Stomach (tissue), 9 donors: Measurements from ENCODE around the gene FOLR1. TPM values are rescaled to one million over a fixed set of nuclear protein-coding genes. Genes with fewer than 3 reads are reported as not detected.
A peak's percentile ranks its signal among the peaks of the same experiment; 100 is the strongest.

Experiments used
- DNase-seq, 2 donors: peaks; one replicate each; pipeline versions ENCODE4 v3.0.0 to v3.0.0-alpha.2; 2013 to 2019
- H3K27ac ChIP-seq, 5 donors: fragments of 200-600 bp in 4 of 5; sonication (generic) in 4 of 5; one replicate each; pipeline ENCODE4 v1.5.1; 2013 to 2019; ENCODE audit warnings: mild to moderate bottlenecking in 1 of 5, moderate library complexity in 1 of 5
- H3K27me3 ChIP-seq, 3 donors: fragments of 200-600 bp; sonication (generic); one replicate each; pipeline ENCODE4 v1.5.1; 2017 to 2019; ENCODE audit warnings: mixed run types in 1 of 3
- H3K36me3 ChIP-seq, 4 donors: fragments of 200-600 bp; sonication (generic); 1 replicate in 3 of 4; 2 replicates in 1 of 4; pipeline ENCODE4 v1.5.1; 2016 to 2019
- H3K4me1 ChIP-seq, 4 donors: fragments of 200-600 bp; sonication (generic); one replicate each; pipeline ENCODE4 v1.5.1; 2016 to 2019
- H3K4me3 ChIP-seq, 4 donors: fragments of 200-600 bp; sonication (generic) in 3 of 4; one replicate each; pipeline ENCODE4 v1.5.1; 2016 to 2019; ENCODE audit warnings: mild to moderate bottlenecking in 1 of 4
- H3K9me3 ChIP-seq, 4 donors: fragments of 200-600 bp; sonication (generic); one replicate each; pipeline ENCODE4 v1.5.1; 2016 to 2019
- EP300 ChIP-seq: sonication (generic); formaldehyde crosslinking; IDR thresholded peaks from one replicate; pipeline ENCODE4 v1.6.1; 2017; ENCODE audit warnings: antibody characterized with exemption
- POLR2A ChIP-seq, 4 donors: fragments of 450-650 bp; IDR thresholded peaks; one replicate each; pipeline ENCODE4 v1.6.1; 2016; ENCODE audit warnings: antibody characterized with exemption in 4 of 4, control low read depth in 2 of 4, mild to moderate bottlenecking in 1 of 4, moderate library complexity in 1 of 4
- POLR2AphosphoS5 ChIP-seq, 3 donors: sonication (generic); formaldehyde crosslinking; IDR thresholded peaks; one replicate each; pipeline ENCODE4 v1.6.1; 2016; ENCODE audit warnings: antibody characterized with exemption in 3 of 3
- WGBS, 5 donors: extraction: QIAGEN DNeasy Blood & Tissue Kit in 3 of 5; methylation state at CpG; one replicate each; pipeline versions ENCODE4 v1.1.5 to v1.1.7; 2013 to 2018; 5-methylcytosine and 5-hydroxymethylcytosine counted together
- intact Hi-C: fragments of 100-400 bp; cut with DNase I; formaldehyde crosslinking; loops from one replicate; pipeline ENCODE4 v1.15.1; 2023; ENCODE audit warnings: low total_unique reads
- polyA plus RNA-seq, 3 donors: library from polyadenylated mRNA; stranded (reverse); fragments of 200-250 nt; gene quantifications; one replicate each; pipeline ENCODE4 v1.2.3, GENCODE V29; 2013
- total RNA-seq, 5 donors: library from RNA; depleted of rRNA; stranded (reverse); fragments of >200 nt; gene quantifications; one replicate each; pipeline versions ENCODE4 v1.1.0 to v1.2.3, GENCODE V29; 2014 to 2016
- TF ChIP-seq, protein P1 (sequence below), 7 experiments: fragments of 450-650 bp in 4 of 7; fragments of 200-600 bp in 3 of 7; sonication (generic) in 3 of 7; IDR thresholded peaks; one replicate each; pipeline ENCODE4 v1.5.1; 2016 to 2019; ENCODE audit warnings: antibody characterized with exemption in 7 of 7, control low read depth in 2 of 7, mild to moderate bottlenecking in 1 of 7
- donor health status: healthy with polysubstance abuse.
- donor health status: Bipolar disorder and iron deficiency.
- donor health status: healthy.

The FOLR1 gene
- total and polyA plus RNA-seq, 8 donors: 0.55 to 22.6 (median 6.1) TPM; not detected in 3

DNA sequence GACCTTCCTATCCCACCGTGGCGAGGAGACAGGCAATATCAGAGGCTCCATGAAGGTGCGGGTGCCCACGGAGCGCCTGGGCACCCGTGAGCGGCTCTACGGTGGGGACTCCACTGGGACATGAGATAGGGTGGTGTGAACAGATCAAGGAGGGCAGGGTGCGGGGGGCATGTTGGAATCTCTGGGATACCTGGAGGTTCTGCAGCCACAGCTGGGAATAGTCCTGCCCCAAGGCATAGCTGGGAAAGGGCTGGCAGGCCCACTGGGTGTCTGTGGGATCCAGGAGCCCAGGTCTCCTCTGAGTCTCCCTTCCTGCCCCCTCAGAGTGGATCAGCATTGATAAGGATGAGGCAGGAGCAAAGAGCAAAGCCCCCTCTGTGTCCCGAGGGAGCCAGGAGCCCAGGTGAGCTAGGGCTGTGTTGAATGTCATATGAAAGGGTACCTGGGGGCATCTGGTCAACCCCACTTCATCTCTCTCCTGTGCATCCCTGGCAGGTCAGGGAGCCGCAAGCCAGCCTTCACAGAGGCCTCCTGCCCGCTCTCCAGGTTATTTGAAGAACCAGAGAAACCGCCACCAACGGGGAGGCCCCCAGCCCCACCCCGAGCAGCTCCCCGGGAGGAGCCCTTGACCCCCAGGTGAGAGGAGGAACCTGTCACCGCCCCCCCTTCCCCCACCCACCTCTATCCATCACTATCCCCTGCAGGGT, 43.6 kb downstream of the FOLR1 start:
- intact Hi-C loops: no loop called here
- Histone ChIP-seq H3K9me3 (no peaks in the 10 kb centered on the region), H3K27me3 (peaks cover 0 to 15% (median 2%) of the 10 kb centered on the region in 3 donors), H3K4me3 (no peak overlapping the region), H3K4me1 (peaks cover 17 to 56% (median 45%) of the 10 kb centered on the region in 4 donors), H3K27ac (peak overlapping the region in 2 of 5 donors; percentile 49 to 51), H3K36me3 (peaks cover 68 to 81% (median 76%) of the 10 kb centered on the region in 4 donors)
- DNase-seq: no peak
- TF ChIP-seq, protein P1, sequence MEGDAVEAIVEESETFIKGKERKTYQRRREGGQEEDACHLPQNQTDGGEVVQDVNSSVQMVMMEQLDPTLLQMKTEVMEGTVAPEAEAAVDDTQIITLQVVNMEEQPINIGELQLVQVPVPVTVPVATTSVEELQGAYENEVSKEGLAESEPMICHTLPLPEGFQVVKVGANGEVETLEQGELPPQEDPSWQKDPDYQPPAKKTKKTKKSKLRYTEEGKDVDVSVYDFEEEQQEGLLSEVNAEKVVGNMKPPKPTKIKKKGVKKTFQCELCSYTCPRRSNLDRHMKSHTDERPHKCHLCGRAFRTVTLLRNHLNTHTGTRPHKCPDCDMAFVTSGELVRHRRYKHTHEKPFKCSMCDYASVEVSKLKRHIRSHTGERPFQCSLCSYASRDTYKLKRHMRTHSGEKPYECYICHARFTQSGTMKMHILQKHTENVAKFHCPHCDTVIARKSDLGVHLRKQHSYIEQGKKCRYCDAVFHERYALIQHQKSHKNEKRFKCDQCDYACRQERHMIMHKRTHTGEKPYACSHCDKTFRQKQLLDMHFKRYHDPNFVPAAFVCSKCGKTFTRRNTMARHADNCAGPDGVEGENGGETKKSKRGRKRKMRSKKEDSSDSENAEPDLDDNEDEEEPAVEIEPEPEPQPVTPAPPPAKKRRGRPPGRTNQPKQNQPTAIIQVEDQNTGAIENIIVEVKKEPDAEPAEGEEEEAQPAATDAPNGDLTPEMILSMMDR (IDR thresholded peaks at IDR 0.05): no peak
- TF ChIP-seq EP300 (no peak), POLR2A (IDR thresholded peaks at IDR 0.05) (no peak), POLR2AphosphoS5 (IDR thresholded peaks at IDR 0.05) (no peak)
- WGBS, 5 donors: 81 to 92% (median 88%) methylated on average over 13 to 17 of the region's 17 CpGs

DNA sequence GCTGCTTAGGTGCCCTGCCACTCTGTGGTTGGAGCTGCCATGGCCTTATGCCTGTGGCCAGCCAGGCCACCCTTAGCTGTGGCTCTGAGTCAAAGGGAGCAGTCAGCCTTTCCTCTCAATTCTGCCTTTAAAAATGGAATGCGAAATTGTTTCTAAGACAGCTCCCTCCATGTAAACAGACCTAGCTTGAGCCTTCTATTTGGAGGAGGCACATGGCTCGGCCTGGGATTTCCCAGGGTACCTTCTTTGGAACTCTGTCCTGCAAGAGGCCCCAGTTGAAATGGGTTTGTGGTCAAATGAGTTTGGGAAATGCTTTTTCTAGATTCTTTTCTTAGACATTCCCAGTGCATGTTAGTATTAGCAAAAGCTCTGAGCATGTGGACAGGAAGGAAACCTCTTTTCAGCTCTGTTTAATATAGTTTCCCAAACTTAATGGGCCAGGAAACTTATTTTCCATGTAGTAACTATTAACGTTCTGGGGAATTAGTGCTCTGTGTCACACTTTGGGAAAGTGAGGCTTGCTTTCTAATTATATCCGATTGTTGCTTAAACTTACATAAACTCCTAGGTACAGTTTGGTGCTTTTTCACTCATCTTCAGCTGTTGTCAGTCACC, 44.2 kb downstream of the FOLR1 start:
- Histone ChIP-seq H3K4me1 (peaks cover 23 to 63% (median 52%) of the 10 kb centered on the region in 4 donors), H3K27me3 (peaks cover 0 to 22% (median 9%) of the 10 kb centered on the region in 3 donors), H3K36me3 (peaks cover 61 to 74% (median 69%) of the 10 kb centered on the region in 4 donors), H3K9me3 (no peaks in the 10 kb centered on the region), H3K27ac (peak overlapping the region in 2 of 5 donors; percentile 49 to 51), H3K4me3 (no peak overlapping the region)
- TF ChIP-seq POLR2A (IDR thresholded peaks at IDR 0.05) (no peak), POLR2AphosphoS5 (IDR thresholded peaks at IDR 0.05) (no peak), EP300 (no peak)
- TF ChIP-seq, protein P1 (IDR thresholded peaks at IDR 0.05): no peak
- intact Hi-C loops: no loop called here
- no peak for DNase-seq
- 40 to 73% (median 65%) methylated on average over 4 of the region's 4 CpGs for whole genome bisulfite sequencing, 5 donors

DNA sequence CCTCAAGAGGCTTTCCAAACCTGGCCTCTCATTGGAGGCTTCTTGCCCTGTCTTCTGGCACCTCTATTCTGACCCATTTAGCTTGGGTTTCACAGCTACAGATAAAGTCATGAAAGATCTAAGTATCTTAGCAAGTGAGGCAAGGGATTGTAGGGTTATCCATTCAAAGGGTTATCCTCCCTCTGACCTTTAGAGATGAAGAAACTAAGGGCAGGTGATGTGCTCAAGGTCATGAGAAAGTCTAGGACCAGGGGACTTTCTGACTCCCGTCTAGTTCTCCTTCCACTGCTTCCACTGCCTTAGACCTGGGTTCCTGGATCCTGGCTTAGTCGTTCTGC, 44.8 kb downstream of the FOLR1 start:
- peaks cover 0 to 28% (median 15%) of the 10 kb centered on the region in 3 donors for H3K27me3 ChIP-seq
- no peak for DNase-seq
- TF ChIP-seq, protein P1 (IDR thresholded peaks at IDR 0.05): no peak
- H3K36me3 ChIP-seq: peaks cover 55 to 69% (median 63%) of the 10 kb centered on the region in 4 donors
- no peak overlapping the region for H3K4me3 ChIP-seq
- whole genome bisulfite sequencing, 5 donors: 41 to 92% (median 66%) methylated on average over 2 of the region's 2 CpGs
- no peaks in the 10 kb centered on the region for H3K9me3 ChIP-seq
- H3K4me1 ChIP-seq: peaks cover 24 to 65% (median 53%) of the 10 kb centered on the region in 4 donors
- intact Hi-C loops: no loop called here
- H3K27ac ChIP-seq: peak overlapping the region in 3 of 5 donors; percentile 14 to 76 (median 49)

DNA sequence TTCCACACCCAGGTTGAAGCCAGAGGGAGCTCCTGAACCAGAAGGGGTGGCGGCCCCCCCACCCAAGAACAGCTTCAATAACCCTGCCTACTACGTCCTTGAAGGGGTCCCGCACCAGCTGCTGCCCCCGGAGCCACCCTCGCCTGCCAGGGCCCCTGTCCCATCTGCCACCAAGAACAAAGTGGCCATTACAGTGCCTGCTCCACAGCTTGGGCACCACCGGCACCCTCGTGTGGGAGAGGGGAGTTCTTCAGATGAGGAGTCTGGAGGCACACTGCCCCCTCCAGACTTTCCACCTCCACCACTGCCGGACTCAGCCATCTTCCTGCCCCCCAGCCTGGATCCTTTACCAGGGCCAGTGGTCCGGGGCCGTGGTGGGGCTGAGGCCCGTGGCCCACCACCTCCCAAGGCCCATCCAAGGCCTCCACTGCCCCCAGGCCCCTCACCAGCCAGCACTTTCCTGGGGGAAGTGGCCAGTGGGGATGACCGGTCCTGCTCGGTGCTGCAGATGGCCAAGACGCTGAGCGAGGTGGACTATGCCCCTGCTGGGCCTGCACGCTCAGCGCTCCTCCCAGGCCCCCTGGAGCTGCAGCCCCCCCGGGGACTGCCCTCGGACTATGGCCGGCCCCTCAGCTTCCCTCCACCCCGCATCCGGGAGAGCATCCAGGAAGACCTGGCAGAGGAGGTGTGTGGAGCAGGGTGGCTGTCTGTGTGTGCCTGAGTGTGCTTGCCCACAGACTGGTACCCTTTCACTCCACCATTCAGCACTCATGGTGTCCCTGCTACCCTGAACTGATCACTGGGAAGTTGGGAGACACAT, 45.4 kb downstream of the FOLR1 start:
- DNase-seq: no peak
- Histone ChIP-seq H3K36me3 (peaks cover 49 to 63% (median 58%) of the 10 kb centered on the region in 4 donors), H3K27ac (peak overlapping the region in 3 of 5 donors; percentile 14 to 76 (median 49)), H3K4me1 (peaks cover 24 to 65% (median 53%) of the 10 kb centered on the region in 4 donors), H3K9me3 (no peaks in the 10 kb centered on the region), H3K4me3 (no peak overlapping the region), H3K27me3 (peaks cover 0 to 34% (median 20%) of the 10 kb centered on the region in 3 donors)
- WGBS, 5 donors: 66 to 87% (median 74%) methylated on average over 11 to 22 of the region's 22 CpGs
- intact Hi-C loops: no loop called here
- no peak for TF ChIP-seq EP300
- no peak for TF ChIP-seq POLR2A (IDR thresholded peaks at IDR 0.05)
- TF ChIP-seq, protein P1 (IDR thresholded peaks at IDR 0.05): no peak
- no peak for TF ChIP-seq POLR2AphosphoS5 (IDR thresholded peaks at IDR 0.05)
